Kidney (tissue), 14 donors: ENCODE measurements around the gene CDC27. TPM values are rescaled to one million over a fixed set of nuclear protein-coding genes. Genes with fewer than 3 reads are reported as not detected.

Experiments used
- DNase-seq, 5 donors: peaks; one replicate each; pipeline ENCODE4 v3.0.0-alpha.2; 2013 to 2020
- FAIRE-seq: peaks from 2 replicates; lab custom pipeline; 2012; peaks lifted over from hg19 to GRCh38; lab: Jason Lieb, UNC
- H3K27ac ChIP-seq, 2 donors: one replicate each; pipeline ENCODE4 v1.7.0; 2013; ENCODE audit warnings: low read depth in 2 of 2, low read length in 2 of 2, inconsistent platforms in 1 of 2
- H3K27me3 ChIP-seq: one replicate; pipeline ENCODE4 v1.7.1; 2013; ENCODE audit warnings: low read length, inconsistent platforms; ENCODE audit not compliant: control insufficient read depth, insufficient read depth
- H3K36me3 ChIP-seq, 3 donors: one replicate each; pipeline versions ENCODE4 v1.7.0 to v1.7.1; 2013; ENCODE audit warnings: low read length in 3 of 3, control low read depth in 1 of 3, inconsistent platforms in 1 of 3; ENCODE audit not compliant: insufficient read depth in 3 of 3, control insufficient read depth in 2 of 3
- H3K4me1 ChIP-seq, 3 donors: one replicate each; pipeline versions ENCODE4 v1.7.0 to v1.7.1; 2013; ENCODE audit warnings: low read length in 3 of 3, inconsistent platforms in 1 of 3, low read depth in 1 of 3; ENCODE audit not compliant: control insufficient read depth in 2 of 3, insufficient read depth in 2 of 3
- H3K4me3 ChIP-seq, 3 donors: one replicate each; pipeline versions ENCODE4 v1.7.0 to v1.8.1; 2013; ENCODE audit warnings: low read length in 3 of 3, control low read depth in 1 of 3, inconsistent platforms in 1 of 3
- H3K9ac ChIP-seq, 3 donors: one replicate each; pipeline versions ENCODE4 v1.7.0 to v1.7.1; 2013; ENCODE audit warnings: low read length in 3 of 3, control low read depth in 1 of 3, inconsistent platforms in 1 of 3
- H3K9me3 ChIP-seq, 3 donors: one replicate each; pipeline versions ENCODE4 v1.7.0 to v1.7.1; 2013; ENCODE audit warnings: low read length in 3 of 3, control low read depth in 1 of 3, inconsistent platforms in 1 of 3; ENCODE audit not compliant: control insufficient read depth in 2 of 3, insufficient read depth in 1 of 3
- CTCF ChIP-seq: IDR thresholded peaks from 3 replicates; pipeline ENCODE4 v1.5.1; 2012; ENCODE audit warnings: mild to moderate bottlenecking, moderate library complexity, borderline replicate concordance; ENCODE audit not compliant: insufficient read depth; ENCODE audit errors: extremely low read depth
- intact Hi-C: fragments of 100-400 bp; cut with DNase I; formaldehyde crosslinking; loops from one replicate; pipeline ENCODE4 v1.11.1; 2022
- polyA plus RNA-seq: library from polyadenylated mRNA; stranded (reverse); fragments of 350-450 nt; fragmentation: Illumina TruSeq; extraction: RNeasy Lipid Tissue Mini Kit (QIAGEN cat#74804); gene quantifications from one replicate; pipeline ENCODE4 v1.2.3, GENCODE V29; 2014; ENCODE audit warnings: low read depth, low replicate concordance; ENCODE audit not compliant: insufficient read depth
- total RNA-seq: library from RNA; stranded (reverse); fragmentation: NEBNext Ultra II Directional; extraction: Animal tissue kit (Norgen Biotek cat#: 25700); gene quantifications from one replicate; pipeline ENCODE4 v1.2.1, GENCODE V29; 2021
- donor health status: control.
- donor health status: control.
- donor health status: control.
- donor health status: control.
- donor health status: control.
- donor health status: DM: yes; HTN: yes; CAD: no.
- donor health status: Normal renal cell carcinoma (clear cell type).

CDC27 gene
- total and polyA plus RNA-seq, 2 donors from 2014 or later: 18.2 to 78.2 TPM

- H3K9ac ChIP-seq: no peak overlapping the region
- H3K9me3 ChIP-seq: no peaks in the 10 kb centered on the region
- intact Hi-C loops: no loop called here
- H3K27me3 ChIP-seq: no peaks in the 10 kb centered on the region
- H3K4me1 ChIP-seq: peaks cover 0 to 4% (median 0%) of the 10 kb centered on the region in 3 donors
- H3K4me3 ChIP-seq: no peak overlapping the region
- no peak for TF ChIP-seq CTCF
- FAIRE-seq: no peak
- H3K27ac ChIP-seq: no peak overlapping the region
- DNase-seq: no peak
- no peaks in the 10 kb centered on the region for H3K36me3 ChIP-seq
These were observed 3.5 kb upstream of the CDC27 start for GRCh38 chr17:47192554-47192953.

DNA sequence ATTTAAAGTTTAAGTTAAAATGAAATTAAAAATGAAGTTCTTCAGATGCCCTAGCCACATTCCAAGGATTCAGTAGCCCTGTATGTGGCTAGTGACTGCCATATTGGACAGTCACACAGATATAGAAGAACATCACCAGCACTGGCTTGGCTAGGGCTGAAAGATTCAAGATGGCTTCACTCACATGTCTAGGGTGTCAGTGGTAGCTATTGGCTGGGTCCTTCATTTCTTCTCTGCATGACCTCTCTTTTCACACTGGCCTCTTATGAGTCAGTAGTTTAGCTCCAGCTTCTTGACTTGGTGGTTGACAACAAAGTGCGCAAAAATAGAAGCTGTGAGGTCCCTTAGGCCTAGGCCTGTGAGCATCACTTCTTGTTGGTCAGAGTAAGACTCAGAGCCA is 1.7 kb upstream of the CDC27 start:
- no peak for TF ChIP-seq CTCF
- Histone ChIP-seq H3K36me3 (no peaks in the 10 kb centered on the region), H3K9me3 (no peaks in the 10 kb centered on the region), H3K27me3 (no peaks in the 10 kb centered on the region), H3K4me1 (peaks cover 0 to 8% (median 0%) of the 10 kb centered on the region in 3 donors), H3K4me3 (no peak overlapping the region), H3K9ac (no peak overlapping the region), H3K27ac (no peak overlapping the region)
- FAIRE-seq (no peak), DNase-seq (no peak)
- intact Hi-C loops: no loop called here

DNA sequence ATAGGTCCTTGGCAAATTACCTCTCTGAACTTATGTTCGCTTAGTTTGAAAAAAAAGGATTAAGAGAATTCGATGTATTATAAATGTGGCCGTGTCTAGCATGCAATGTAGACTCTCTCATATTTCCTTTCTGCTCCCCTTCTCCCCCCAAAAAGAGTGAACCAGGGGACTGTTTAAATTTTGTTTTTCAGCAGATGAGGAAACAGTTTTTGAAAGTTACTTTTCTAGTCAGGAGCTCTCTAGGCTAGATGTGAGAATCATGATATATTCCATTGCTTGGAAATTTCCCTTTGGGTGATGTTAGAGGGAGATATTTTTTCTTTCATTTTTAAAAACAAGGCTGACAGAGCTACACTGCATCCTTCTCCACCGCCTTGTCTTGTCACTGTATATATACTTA is 1.1 kb upstream of the CDC27 start:
- intact Hi-C loops: no loop called here
- Histone ChIP-seq H3K36me3 (no peaks in the 10 kb centered on the region), H3K4me3 (no peak overlapping the region), H3K9me3 (no peaks in the 10 kb centered on the region), H3K27ac (no peak overlapping the region), H3K27me3 (no peaks in the 10 kb centered on the region), H3K4me1 (peaks cover 0 to 8% (median 0%) of the 10 kb centered on the region in 3 donors), H3K9ac (no peak overlapping the region)
- DNase-seq (no peak), FAIRE-seq (no peak)
- no peak for TF ChIP-seq CTCF

- Histone ChIP-seq H3K4me3 (peak overlapping the region; percentile 73 to 93 (median 77)), H3K36me3 (no peaks in the 10 kb centered on the region), H3K27ac (peak overlapping the region in 1 of 2 donors; percentile 71), H3K9me3 (no peaks in the 10 kb centered on the region), H3K27me3 (no peaks in the 10 kb centered on the region), H3K9ac (peak overlapping the region; percentile 56 to 88 (median 59)), H3K4me1 (peaks cover 0 to 8% (median 0%) of the 10 kb centered on the region in 3 donors)
- intact Hi-C loops: no loop called here
- FAIRE-seq (no peak), DNase-seq (no peak)
- no peak for TF ChIP-seq CTCF
These were observed 690 bp upstream of the CDC27 start for GRCh38 chr17:47189732-47190237.
